Psoas muscle (tissue), 8 donors: ENCODE data around the gene UAP1L1. TPM values are rescaled to one million over a fixed set of nuclear protein-coding genes. Genes with fewer than 3 reads are reported as not detected.
"Not testable (repeated sequence)": the region's sequence is repeated elsewhere in the genome, so short reads cannot be mapped to it uniquely, and the experiment has no call there.

Source experiments
- ATAC-seq, 4 donors: fragments of 200-7000 bp; cut with Tn5 transposase; one replicate each; pipeline ENCODE4 v1.9.1; 2020; ENCODE audit warnings: moderate library complexity in 3 of 4, mild to moderate bottlenecking in 2 of 4
- DNase-seq, 2 donors: peaks; one replicate each; pipeline ENCODE4 v3.0.0-alpha.2; 2020
- H3K27ac ChIP-seq: fragments of 200-600 bp; one replicate; pipeline ENCODE4 v1.8.0; 2022
- H3K27me3 ChIP-seq, 3 donors: fragments of 200-600 bp in 1 of 3; one replicate each; pipeline versions ENCODE4 v1.6.1 to v1.8.0; 2013 to 2022; ENCODE audit warnings: low read length in 2 of 3, mild to moderate bottlenecking in 2 of 3, moderate library complexity in 1 of 3; ENCODE audit not compliant: insufficient read depth in 3 of 3
- H3K36me3 ChIP-seq, 2 donors: fragments of 200-600 bp in 1 of 2; one replicate each; pipeline versions ENCODE4 v1.6.1 to v1.8.0; 2013 to 2022; ENCODE audit warnings: low read depth in 1 of 2, mild to moderate bottlenecking in 1 of 2, moderate library complexity in 1 of 2; ENCODE audit not compliant: insufficient read depth in 1 of 2
- H3K4me1 ChIP-seq: fragments of 200-600 bp; one replicate; pipeline ENCODE4 v1.8.0; 2022
- H3K4me3 ChIP-seq: fragments of 200-600 bp; one replicate; pipeline ENCODE4 v1.8.0; 2022; ENCODE audit warnings: mild to moderate bottlenecking
- H3K9me3 ChIP-seq: fragments of 200-600 bp; one replicate; pipeline ENCODE4 v1.8.0; 2022
- CTCF ChIP-seq: fragments of 200-600 bp; IDR thresholded peaks from one replicate; pipeline ENCODE4 v1.8.0; 2022; ENCODE audit warnings: antibody characterized with exemption
- WGBS, 3 donors: extraction: QIAGEN DNeasy Blood & Tissue Kit; methylation state at CpG; one replicate each; pipeline versions ENCODE4 v1.1.6 to v1.1.7; 2013; 5-methylcytosine and 5-hydroxymethylcytosine counted together
- intact Hi-C, 2 donors: fragments of 100-400 bp; cut with DNase I; formaldehyde crosslinking; loops; one replicate each; pipeline versions ENCODE4 v1.11.0 to v1.14.2; 2022
- polyA plus RNA-seq, 3 donors: library from polyadenylated mRNA; stranded (reverse); fragments of 200-250 nt; gene quantifications; one replicate each; pipeline ENCODE4 v1.2.3, GENCODE V29; 2013
- total RNA-seq, 4 donors: library from RNA; stranded (reverse); fragmentation: NEBNext Ultra II Directional in 2 of 4; extraction: Animal tissue kit (Norgen Biotek cat#: 25700) in 2 of 4; gene quantifications; one replicate each; pipeline versions ENCODE4 v1.2.1 to v1.2.4, GENCODE V29; 2021 to 2023
- donor health status: healthy with polysubstance abuse.
- donor health status: DM: no; HTN: no; CAD: no; lungs with moderate emphysema.
- donor health status: Bipolar disorder and iron deficiency.
- donor health status: healthy.
- donor health status: DM: yes; HTN: yes; CAD: no.
- donor health status: DM: no; HTN: no; CAD: no.
- donor health status: DM: no; HTN: no; CAD: no.
- donor health status: DM: yes; HTN: yes; CAD: no.

UAP1L1 gene
- total and polyA plus RNA-seq, 7 donors: 1.5 to 4.5 (median 2.4) TPM

GRCh38 chr9:137116027-137116507 is 38.8 kb downstream of the UAP1L1 start:
- H3K27ac ChIP-seq: no peak overlapping the region
- no peak overlapping the region for H3K4me3 ChIP-seq
- intact Hi-C loops: no loop called here
- H3K36me3 ChIP-seq: peaks cover 0 to 18% of the 10 kb centered on the region in 2 donors
- no peak for ATAC-seq
- no peaks in the 10 kb centered on the region for H3K9me3 ChIP-seq
- H3K4me1 ChIP-seq: peaks cover 5% of the 10 kb centered on the region
- no peaks in the 10 kb centered on the region for H3K27me3 ChIP-seq
- TF ChIP-seq CTCF: no peak
- DNase-seq: no peak
- WGBS, 3 donors: 52 to 64% (median 62%) methylated on average over 6 of the region's 6 CpGs

- H3K27me3 ChIP-seq: no peaks in the 10 kb centered on the region
- DNase-seq (no peak), ATAC-seq (no peak)
- intact Hi-C loops: no loop called here
- H3K9me3 ChIP-seq: no peaks in the 10 kb centered on the region
- no peak overlapping the region for H3K27ac ChIP-seq
- peaks cover 5% of the 10 kb centered on the region for H3K4me1 ChIP-seq
- no peak for TF ChIP-seq CTCF
- peaks cover 0 to 13% of the 10 kb centered on the region in 2 donors for H3K36me3 ChIP-seq
- no peak overlapping the region for H3K4me3 ChIP-seq
- 69 to 75% (median 74%) methylated on average over 17 of the region's 17 CpGs for WGBS, 3 donors
Measured at GRCh38 chr9:137116728-137117127, 39.4 kb downstream of the UAP1L1 start.

GRCh38 chr9:137117269-137117731 is 40.0 kb downstream of the UAP1L1 start:
- no peaks in the 10 kb centered on the region for H3K9me3 ChIP-seq
- H3K27ac ChIP-seq: no peak overlapping the region
- peaks cover 0 to 7% of the 10 kb centered on the region in 2 donors for H3K36me3 ChIP-seq
- ATAC-seq (no peak), DNase-seq (no peak)
- TF ChIP-seq CTCF: no peak
- WGBS, 3 donors: 78 to 87% (median 81%) methylated on average over 15 of the region's 15 CpGs
- H3K4me1 ChIP-seq: peaks cover 5% of the 10 kb centered on the region
- H3K4me3 ChIP-seq: no peak overlapping the region
- intact Hi-C loops: no loop called here
- H3K27me3 ChIP-seq: no peaks in the 10 kb centered on the region

GRCh38 chr9:137118092-137118603 is 40.8 kb downstream of the UAP1L1 start:
- not testable (repeated sequence) for DNase-seq, H3K4me3 ChIP-seq, H3K9me3 ChIP-seq, H3K27me3 ChIP-seq, H3K4me1 ChIP-seq, H3K36me3 ChIP-seq, ATAC-seq, H3K27ac ChIP-seq
- WGBS, 3 donors: 82 to 88% (median 83%) methylated on average over 10 to 12 of the region's 12 CpGs
- intact Hi-C loops: loop anchor here in 1 of 2 donors (2.0 kb wide), 1 partner anchor 109 kb away; the partner anchor contains the start of gene RNF224

- ATAC-seq, H3K36me3 ChIP-seq, DNase-seq, H3K4me1 ChIP-seq, H3K9me3 ChIP-seq, H3K27me3 ChIP-seq, H3K27ac ChIP-seq: not testable (repeated sequence)
- WGBS, 3 donors: 66 to 72% (median 70%) methylated on average over 22 to 24 of the region's 25 CpGs
- H3K4me3 ChIP-seq: peak overlapping the region; percentile 16
- intact Hi-C loops: loop anchor here in 1 of 2 donors (2.0 kb wide), 1 partner anchor 105 kb away; the partner anchor contains the start of gene RNF224
Measured at GRCh38 chr9:137121927-137122795, 44.8 kb downstream of the UAP1L1 start.

GRCh38 chr9:137122796-137123467 is 45.6 kb downstream of the UAP1L1 start:
- DNase-seq, H3K4me1 ChIP-seq, intact Hi-C loops, H3K27ac ChIP-seq, H3K9me3 ChIP-seq, H3K27me3 ChIP-seq, H3K4me3 ChIP-seq, ATAC-seq, H3K36me3 ChIP-seq: not testable (repeated sequence)
- WGBS, 3 donors: 86 to 91% (median 90%) methylated on average over 15 to 16 of the region's 16 CpGs
